ENCODE results near the gene MET.

DNA sequence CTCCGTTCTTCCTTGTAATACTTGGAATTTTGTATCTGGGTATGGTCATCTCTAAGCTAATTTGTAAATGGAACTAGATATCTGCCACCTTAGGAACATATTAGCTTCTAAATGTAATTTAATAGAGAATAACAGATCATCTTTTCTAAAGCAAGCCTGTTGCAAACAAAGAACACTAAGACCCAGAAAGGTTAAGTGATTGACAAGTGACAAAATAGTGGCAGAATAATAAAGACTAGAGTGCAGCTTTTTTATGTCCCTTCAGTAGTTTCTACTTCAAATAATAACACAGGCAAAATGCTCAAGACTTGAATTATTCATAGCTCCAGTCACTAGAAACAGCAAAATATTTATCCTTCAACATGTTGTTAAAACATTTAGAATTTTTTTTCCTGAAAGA, 91.7 kb downstream of the MET start:
- TF ChIP-seq GATA2 (IDR thresholded peaks at IDR 0.05; ENCODE audit: insufficient read depth, insufficient read length, low read depth, low read length) = no peak
- TF ChIP-seq, protein P1, sequence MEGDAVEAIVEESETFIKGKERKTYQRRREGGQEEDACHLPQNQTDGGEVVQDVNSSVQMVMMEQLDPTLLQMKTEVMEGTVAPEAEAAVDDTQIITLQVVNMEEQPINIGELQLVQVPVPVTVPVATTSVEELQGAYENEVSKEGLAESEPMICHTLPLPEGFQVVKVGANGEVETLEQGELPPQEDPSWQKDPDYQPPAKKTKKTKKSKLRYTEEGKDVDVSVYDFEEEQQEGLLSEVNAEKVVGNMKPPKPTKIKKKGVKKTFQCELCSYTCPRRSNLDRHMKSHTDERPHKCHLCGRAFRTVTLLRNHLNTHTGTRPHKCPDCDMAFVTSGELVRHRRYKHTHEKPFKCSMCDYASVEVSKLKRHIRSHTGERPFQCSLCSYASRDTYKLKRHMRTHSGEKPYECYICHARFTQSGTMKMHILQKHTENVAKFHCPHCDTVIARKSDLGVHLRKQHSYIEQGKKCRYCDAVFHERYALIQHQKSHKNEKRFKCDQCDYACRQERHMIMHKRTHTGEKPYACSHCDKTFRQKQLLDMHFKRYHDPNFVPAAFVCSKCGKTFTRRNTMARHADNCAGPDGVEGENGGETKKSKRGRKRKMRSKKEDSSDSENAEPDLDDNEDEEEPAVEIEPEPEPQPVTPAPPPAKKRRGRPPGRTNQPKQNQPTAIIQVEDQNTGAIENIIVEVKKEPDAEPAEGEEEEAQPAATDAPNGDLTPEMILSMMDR (IDR thresholded peaks at IDR 0.05; ENCODE audit: extremely low read depth in 1 of 2, insufficient read depth in 1 of 2, low read depth in 1 of 2, low read length in 2 of 2) = no peak

All from endothelial cell of umbilical vein (primary cell).